Tibial artery (tissue), 4 donors: Measurements from ENCODE around the gene PFKFB4.

Experiments
- DNase-seq, 2 donors: peaks; one replicate each; pipeline ENCODE4 v3.0.0-alpha.2; 2019
- H3K27ac ChIP-seq, 2 donors: fragments of 200-600 bp; sonication (generic) in 1 of 2; 1 replicate in 1 of 2; 2 replicates in 1 of 2; pipeline ENCODE4 v1.5.1; 2018 to 2019; ENCODE audit warnings: mild to moderate bottlenecking in 1 of 2
- H3K27me3 ChIP-seq, 2 donors: fragments of 200-600 bp; sonication (generic) in 1 of 2; one replicate each; pipeline versions ENCODE4 v1.5.1 to v1.6.0; 2016 to 2019
- H3K36me3 ChIP-seq, 3 donors: fragments of 200-600 bp; sonication (generic) in 2 of 3; one replicate each; pipeline ENCODE4 v1.5.1; 2016 to 2019; ENCODE audit warnings: mild to moderate bottlenecking in 2 of 3
- H3K4me1 ChIP-seq, 4 donors: fragments of 200-600 bp; sonication (generic) in 2 of 4; 1 replicate in 3 of 4; 2 replicates in 1 of 4; pipeline ENCODE4 v1.5.1; 2016 to 2019
- H3K4me3 ChIP-seq, 2 donors: fragments of 200-600 bp; sonication (generic) in 1 of 2; 1 replicate in 1 of 2; 2 replicates in 1 of 2; pipeline ENCODE4 v1.5.1; 2018 to 2019; ENCODE audit warnings: mild to moderate bottlenecking in 2 of 2
- H3K9me3 ChIP-seq, 3 donors: fragments of 200-600 bp; sonication (generic) in 1 of 3; one replicate each; pipeline ENCODE4 v1.5.1; 2016 to 2019
- CTCF ChIP-seq, 2 experiments: fragments of 200-600 bp in 1 of 2; fragments of 450-650 bp in 1 of 2; IDR thresholded peaks; one replicate each; pipeline ENCODE4 v1.5.1; 2017 to 2019; ENCODE audit warnings: antibody characterized with exemption in 2 of 2, mild to moderate bottlenecking in 1 of 2, moderate library complexity in 1 of 2
- intact Hi-C: fragments of 100-400 bp; cut with DNase I; formaldehyde crosslinking; loops from one replicate; pipeline ENCODE4 v1.15.0; 2023; ENCODE audit warnings: low total_unique reads

Gene PFKFB4

GRCh38 chr3:48473617-48473952, 83.0 kb downstream of the PFKFB4 start:
- Histone ChIP-seq H3K9me3 (no peaks in the 10 kb centered on the region), H3K36me3 (peaks cover 4 to 39% (median 19%) of the 10 kb centered on the region in 3 donors), H3K4me1 (peaks cover 0 to 44% (median 38%) of the 10 kb centered on the region in 4 donors), H3K27ac (peak overlapping the region; percentile 93 to 95), H3K4me3 (peak overlapping the region in 1 of 2 donors; percentile 70), H3K27me3 (no peaks in the 10 kb centered on the region)
- DNase-seq: peak in 1 of 2 donors; percentile 53
- no peak for TF ChIP-seq CTCF (IDR thresholded peaks at IDR 0.05)
- intact Hi-C loops: no loop called here

GRCh38 chr3:48472923-48473616, 83.5 kb downstream of the PFKFB4 start:
- H3K9me3 ChIP-seq: no peaks in the 10 kb centered on the region
- DNase-seq: peak; percentile 92 to 95
- H3K36me3 ChIP-seq: peaks cover 9 to 39% (median 22%) of the 10 kb centered on the region in 3 donors
- intact Hi-C loops: no loop called here
- H3K4me1 ChIP-seq: peaks cover 0 to 49% (median 43%) of the 10 kb centered on the region in 4 donors
- TF ChIP-seq CTCF (IDR thresholded peaks at IDR 0.05): peak; percentile 41 to 46
- no peaks in the 10 kb centered on the region for H3K27me3 ChIP-seq
- H3K27ac ChIP-seq: peak overlapping the region; percentile 93 to 95
- H3K4me3 ChIP-seq: peak overlapping the region; percentile 66 to 70

- no peak for TF ChIP-seq CTCF (IDR thresholded peaks at IDR 0.05)
- Histone ChIP-seq H3K4me3 (peak overlapping the region; percentile 66 to 70), H3K27me3 (no peaks in the 10 kb centered on the region), H3K27ac (peak overlapping the region; percentile 93 to 95), H3K4me1 (peaks cover 0 to 53% (median 48%) of the 10 kb centered on the region in 4 donors), H3K36me3 (peaks cover 13 to 39% (median 26%) of the 10 kb centered on the region in 3 donors), H3K9me3 (no peaks in the 10 kb centered on the region)
- intact Hi-C loops: no loop called here
- peak in 1 of 2 donors; percentile 72 for DNase-seq
Measured at GRCh38 chr3:48472673-48472922, 84.0 kb downstream of the PFKFB4 start.

- H3K4me1 ChIP-seq: peaks cover 0 to 69% (median 62%) of the 10 kb centered on the region in 4 donors
- H3K27ac ChIP-seq: peak overlapping the region; percentile 93 to 95
- H3K4me3 ChIP-seq: no peak overlapping the region
- no peaks in the 10 kb centered on the region for H3K9me3 ChIP-seq
- no peak for DNase-seq
- H3K27me3 ChIP-seq: no peaks in the 10 kb centered on the region
- H3K36me3 ChIP-seq: peaks cover 13 to 39% (median 32%) of the 10 kb centered on the region in 3 donors
- intact Hi-C loops: no loop called here
- TF ChIP-seq CTCF (IDR thresholded peaks at IDR 0.05): no peak
Measured at GRCh38 chr3:48470286-48470685, 86.3 kb downstream of the PFKFB4 start.

GRCh38 chr3:48469046-48469915, 87.3 kb downstream of the PFKFB4 start:
- peaks cover 13 to 35% (median 35%) of the 10 kb centered on the region in 3 donors for H3K36me3 ChIP-seq
- no peak overlapping the region for H3K4me3 ChIP-seq
- TF ChIP-seq CTCF (IDR thresholded peaks at IDR 0.05): no peak
- no peaks in the 10 kb centered on the region for H3K9me3 ChIP-seq
- peak overlapping the region; percentile 93 to 95 for H3K27ac ChIP-seq
- H3K27me3 ChIP-seq: no peaks in the 10 kb centered on the region
- intact Hi-C loops: loop anchor here (5.0 to 10.0 kb wide), 3 partner anchors 38 to 216 kb away; partner anchors contain the start of genes NCKIPSD and SLC26A6
- no peak for DNase-seq
- peaks cover 0 to 76% (median 69%) of the 10 kb centered on the region in 4 donors for H3K4me1 ChIP-seq
